A549 (cell line): Measurements from ENCODE around the gene ATXN7L1. TPM values are rescaled to one million over a fixed set of nuclear protein-coding genes. Genes with fewer than 3 reads are reported as not detected.

Experiments
- ATAC-seq, 2 experiments: fragments of 200-7000 bp in 1 of 2; fragments of >200 bp in 1 of 2; cut with Nextera tagmentation in 1 of 2; cut with Tn5 transposase in 1 of 2; 3 replicates each; pipeline versions ENCODE4 v1.8.0 to v1.9.1; 2018 to 2020; ENCODE audit warnings: mild to moderate bottlenecking in 1 of 2, moderate library complexity in 1 of 2
- CTCF ChIA-PET: fragments of 300-600 bp; sonication (Branson Sonifier 250); formaldehyde crosslinking; extraction: SDS; loops from one replicate; lab custom pipeline; 2021; ENCODE audit warnings: antibody characterized with exemption, inconsistent platforms; lab: Yijun Ruan, JAX
- POLR2A ChIA-PET: fragments of 350-600 bp; formaldehyde crosslinking; extraction: SDS; loops from one replicate; lab custom pipeline; 2021; ENCODE audit warnings: antibody characterized with exemption, inconsistent platforms; lab: Yijun Ruan, JAX
- DNase-seq, 2 experiments: peaks; one replicate each; pipeline versions ENCODE4 v3.0.0 to v3.0.0-alpha.2; 2011 to 2016; ENCODE audit warnings: low read depth in 1 of 2, low spot score in 1 of 2
- FAIRE-seq: peaks from 2 replicates; lab custom pipeline; 2011; peaks lifted over from hg19 to GRCh38; lab: Jason Lieb, UNC
- H3K27ac ChIP-seq, 2 experiments: fragments of >200 bp; sonication (Bioruptor Twin); formaldehyde crosslinking; 3 replicates each; pipeline ENCODE4 v1.5.1; 2016 to 2017
- H3K4me1 ChIP-seq: fragments of >200 bp; sonication (Bioruptor Twin); formaldehyde crosslinking; 3 replicates; pipeline ENCODE4 v1.6.1; 2016
- H3K4me2 ChIP-seq: fragments of >200 bp; sonication (Bioruptor Twin); formaldehyde crosslinking; 3 replicates; pipeline ENCODE4 v1.6.1; 2016
- H3K4me3 ChIP-seq: fragments of >200 bp; sonication (Bioruptor Twin); formaldehyde crosslinking; 3 replicates; pipeline ENCODE4 v1.5.1; 2016
- H3K9me3 ChIP-seq: fragments of >200 bp; sonication (Bioruptor Twin); formaldehyde crosslinking; 3 replicates; pipeline ENCODE4 v1.6.1; 2016
- CBX2 ChIP-seq: fragments of 200-600 bp; sonication (generic); IDR thresholded peaks from 2 replicates; pipeline ENCODE4 v1.6.1; 2016; ENCODE audit warnings: low read depth, mild to moderate bottlenecking, borderline replicate concordance
- CBX8 ChIP-seq: fragments of 200-600 bp; sonication (generic); IDR thresholded peaks from 2 replicates; pipeline ENCODE4 v1.6.1; 2016
- CHD2 ChIP-seq: fragments of 150-350 bp; IDR thresholded peaks from 2 replicates; pipeline ENCODE4 v1.6.1; 2014; ENCODE audit warnings: low read length; ENCODE audit not compliant: partially characterized antibody
- EHF ChIP-seq: fragments of 250-450 bp; sonication (Bioruptor Pico); IDR thresholded peaks from 2 replicates; pipeline ENCODE4 v1.5.0; 2020; ENCODE audit warnings: mild to moderate bottlenecking
- EP300 ChIP-seq, 2 experiments: fragments of >200 bp; sonication (Bioruptor Twin); formaldehyde crosslinking; IDR thresholded peaks; 2 replicates in 1 of 2; 3 replicates in 1 of 2; pipeline ENCODE4 v1.6.1; 2016 to 2017
- ESRRA ChIP-seq: fragments of 150-350 bp; IDR thresholded peaks from 2 replicates; pipeline ENCODE4 v1.6.1; 2014; ENCODE audit warnings: mild to moderate bottlenecking, low read length, borderline replicate concordance
- FOXS1 ChIP-seq: fragments of 250-450 bp; sonication (Bioruptor Pico); IDR thresholded peaks from 2 replicates; pipeline ENCODE4 v1.5.0; 2020; ENCODE audit warnings: mild to moderate bottlenecking, moderate library complexity
- GATA3 ChIP-seq: IDR thresholded peaks from 2 replicates; pipeline ENCODE4 v1.6.1; 2012; ENCODE audit warnings: borderline replicate concordance
- HEYL ChIP-seq: fragments of 250-450 bp; sonication (Bioruptor Pico); IDR thresholded peaks from 2 replicates; pipeline ENCODE4 v1.8.0; 2021; ENCODE audit warnings: mild to moderate bottlenecking, moderate library complexity
- HOXA7 ChIP-seq: fragments of 250-450 bp; sonication (Bioruptor Pico); IDR thresholded peaks from 2 replicates; pipeline ENCODE4 v1.5.0; 2020; ENCODE audit warnings: mild to moderate bottlenecking, moderate library complexity
- JUN ChIP-seq, 2 experiments: fragments of >200 bp; sonication (Bioruptor Twin); formaldehyde crosslinking; IDR thresholded peaks; 2 replicates in 1 of 2; 3 replicates in 1 of 2; pipeline ENCODE4 v1.6.1; 2016 to 2017
- JUNB ChIP-seq: fragments of >200 bp; sonication (Bioruptor Twin); formaldehyde crosslinking; IDR thresholded peaks from 2 replicates; pipeline ENCODE4 v1.6.1; 2016
- KDM1A ChIP-seq: fragments of 200-600 bp; sonication (generic); IDR thresholded peaks from 2 replicates; pipeline ENCODE4 v1.6.1; 2016; ENCODE audit warnings: low read depth, mild to moderate bottlenecking
- NR3C1 ChIP-seq: fragments of >200 bp; sonication (Bioruptor Twin); formaldehyde crosslinking; IDR thresholded peaks from 3 replicates; pipeline ENCODE4 v1.6.1; 2017
- POLR2AphosphoS2 ChIP-seq: conservative IDR thresholded peaks from 2 replicates; pipeline ENCODE4 v1.6.1; 2012; ENCODE audit warnings: low read length, improper control_type of control experiment, inconsistent platforms
- RNF2 ChIP-seq: fragments of 200-600 bp; sonication (generic); IDR thresholded peaks from 2 replicates; pipeline ENCODE4 v1.6.1; 2016; ENCODE audit warnings: low read depth, mild to moderate bottlenecking, antibody characterized with exemption, moderate library complexity, borderline replicate concordance
- SMC3 ChIP-seq: fragments of >200 bp; sonication (Bioruptor Twin); formaldehyde crosslinking; IDR thresholded peaks from 3 replicates; pipeline ENCODE4 v1.6.1; 2018; ENCODE audit warnings: inconsistent platforms
- SREBF2 ChIP-seq: fragments of 450-650 bp; IDR thresholded peaks from 2 replicates; pipeline ENCODE4 v1.6.1; 2014; ENCODE audit warnings: mild to moderate bottlenecking, moderate library complexity
- TFCP2L1 ChIP-seq: fragments of 250-450 bp; sonication (Bioruptor Pico); IDR thresholded peaks from 2 replicates; pipeline ENCODE4 v1.5.0; 2021; ENCODE audit warnings: mild to moderate bottlenecking
- ZFP36 ChIP-seq: fragments of 450-650 bp; IDR thresholded peaks from 2 replicates; pipeline ENCODE4 v1.6.1; 2014; ENCODE audit warnings: borderline replicate concordance; ENCODE audit not compliant: partially characterized antibody
- WGBS: methylation state at CpG from one replicate; pipeline ENCODE4 v1.1.6; 2017; ENCODE audit errors: missing lambda C conversion rate; 5-methylcytosine and 5-hydroxymethylcytosine counted together
- polyA plus RNA-seq, 4 experiments: library from polyadenylated mRNA; depleted of rRNA in 3 of 4; stranded (reverse); fragments of >200 nt; fragmentation: RNase III in 1 of 4; extraction: RNeasy Plus Mini Kit Qiagen cat#74134 plus additional on column Dnase treatment in 1 of 4; gene quantifications; 2 replicates in 3 of 4; 3 replicates in 1 of 4; pipeline ENCODE4 v1.2.3, GENCODE V29; 2011 to 2017
- TF ChIP-seq, protein P1 (sequence below): fragments of 450-650 bp; IDR thresholded peaks from 2 replicates; pipeline ENCODE4 v1.6.1; 2014; ENCODE audit warnings: antibody characterized with exemption
- TF ChIP-seq, protein P2 (sequence below): IDR thresholded peaks from 2 replicates; pipeline ENCODE4 v1.6.1; 2012
- TF ChIP-seq, protein P3 (sequence below): fragments of 150-350 bp; IDR thresholded peaks from 2 replicates; pipeline ENCODE4 v1.6.1; 2014; ENCODE audit warnings: low read depth, mild to moderate bottlenecking, low read length
- TF ChIP-seq, protein P4 (sequence below): fragments of >200 bp; sonication (Bioruptor Twin); formaldehyde crosslinking; IDR thresholded peaks from 3 replicates; pipeline ENCODE4 v1.5.1; 2016
- TF ChIP-seq, protein P5 (sequence below): fragments of 250-450 bp; sonication (Bioruptor Pico); IDR thresholded peaks from 2 replicates; pipeline ENCODE4 v1.5.0; 2020; ENCODE audit warnings: low read depth, mild to moderate bottlenecking, moderate library complexity

The ATXN7L1 gene
- polyA plus RNA-seq, 2 of the 4 experiments (the other 2 are of a cell fraction) = 4.5 to 5.7 TPM

DNA sequence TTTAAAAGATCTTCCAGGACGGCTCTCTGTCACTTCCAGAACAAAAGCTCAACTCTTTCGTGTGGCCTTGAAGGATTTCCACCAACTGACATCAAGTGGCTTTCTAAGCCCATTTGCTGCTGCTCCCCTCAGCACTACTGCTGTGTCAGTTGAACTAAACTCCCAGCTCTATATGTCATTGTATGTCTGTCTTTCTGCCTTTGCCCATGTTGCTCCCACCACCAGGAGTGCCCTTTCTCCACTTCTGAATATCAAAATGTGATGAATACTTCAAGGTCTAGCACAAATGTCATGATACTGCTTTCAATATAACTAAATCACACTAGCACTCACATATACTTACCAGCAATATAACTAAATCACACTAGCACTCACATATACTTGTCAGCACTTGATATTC, 138.3 kb downstream of the ATXN7L1 start:
- H3K27ac ChIP-seq = no peak overlapping the region
- POLR2A ChIA-PET = no interaction called here
- no peak overlapping the region for H3K4me3 ChIP-seq
- H3K4me1 ChIP-seq = peaks cover 5% of the 10 kb centered on the region; the same call in 1 of the 3 replicates
- H3K4me2 ChIP-seq = no peak overlapping the region
- DNase-seq = no peak
- TF ChIP-seq EHF (CRISPR knock-in tag) = no peak
- TF ChIP-seq CBX8 = no peak
- TF ChIP-seq RNF2 = no peak
- no peak for TF ChIP-seq HOXA7 (CRISPR knock-in tag)
- no peak for TF ChIP-seq FOXS1 (CRISPR knock-in tag)
- TF ChIP-seq GATA3 = no peak
- no peak for TF ChIP-seq ZFP36
- TF ChIP-seq, all 56 proteins: peak for 0
- no peak for ATAC-seq
- no peaks in the 10 kb centered on the region for H3K9me3 ChIP-seq
- 79% methylated on average over 2 of the region's 2 CpGs for WGBS
- CTCF ChIA-PET = interaction anchor here (1.3 to 2.7 kb wide), 2 partner anchors 23 to 305 kb away, joined by 4 to 10 read pairs; no protein-coding TSS in a partner anchor
- no peak for FAIRE-seq

- TF ChIP-seq, protein P1, sequence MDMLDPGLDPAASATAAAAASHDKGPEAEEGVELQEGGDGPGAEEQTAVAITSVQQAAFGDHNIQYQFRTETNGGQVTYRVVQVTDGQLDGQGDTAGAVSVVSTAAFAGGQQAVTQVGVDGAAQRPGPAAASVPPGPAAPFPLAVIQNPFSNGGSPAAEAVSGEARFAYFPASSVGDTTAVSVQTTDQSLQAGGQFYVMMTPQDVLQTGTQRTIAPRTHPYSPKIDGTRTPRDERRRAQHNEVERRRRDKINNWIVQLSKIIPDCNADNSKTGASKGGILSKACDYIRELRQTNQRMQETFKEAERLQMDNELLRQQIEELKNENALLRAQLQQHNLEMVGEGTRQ = no peak
- TF ChIP-seq HEYL (CRISPR knock-in tag) (no peak), JUN (IDR thresholded peaks at IDR 0.05) (no peak), CBX2 (no peak), ESRRA (no peak), SREBF2 (no peak), CHD2 (no peak), TFCP2L1 (CRISPR knock-in tag) (no peak), EP300 (IDR thresholded peaks at IDR 0.05) (no peak)
- TF ChIP-seq, protein P2, sequence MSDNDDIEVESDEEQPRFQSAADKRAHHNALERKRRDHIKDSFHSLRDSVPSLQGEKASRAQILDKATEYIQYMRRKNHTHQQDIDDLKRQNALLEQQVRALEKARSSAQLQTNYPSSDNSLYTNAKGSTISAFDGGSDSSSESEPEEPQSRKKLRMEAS = no peak
Observed at GRCh38 chr7:105734233-105734632, 142.2 kb downstream of the ATXN7L1 start.

GRCh38 chr7:105731042-105731441, 145.4 kb downstream of the ATXN7L1 start:
- Histone ChIP-seq H3K9me3 (no peaks in the 10 kb centered on the region), H3K4me3 (no peak overlapping the region), H3K4me2 (no peak overlapping the region), H3K4me1 (no peaks in the 10 kb centered on the region), H3K27ac (no peak overlapping the region)
- POLR2A ChIA-PET = no interaction called here
- no peak for FAIRE-seq
- TF ChIP-seq GATA3 (no peak), JUNB (no peak), KDM1A (no peak), FOXS1 (CRISPR knock-in tag) (no peak), NR3C1 (no peak), SMC3 (no peak), SREBF2 (no peak), POLR2AphosphoS2 (no peak), TFCP2L1 (CRISPR knock-in tag) (no peak)
- TF ChIP-seq, protein P3, sequence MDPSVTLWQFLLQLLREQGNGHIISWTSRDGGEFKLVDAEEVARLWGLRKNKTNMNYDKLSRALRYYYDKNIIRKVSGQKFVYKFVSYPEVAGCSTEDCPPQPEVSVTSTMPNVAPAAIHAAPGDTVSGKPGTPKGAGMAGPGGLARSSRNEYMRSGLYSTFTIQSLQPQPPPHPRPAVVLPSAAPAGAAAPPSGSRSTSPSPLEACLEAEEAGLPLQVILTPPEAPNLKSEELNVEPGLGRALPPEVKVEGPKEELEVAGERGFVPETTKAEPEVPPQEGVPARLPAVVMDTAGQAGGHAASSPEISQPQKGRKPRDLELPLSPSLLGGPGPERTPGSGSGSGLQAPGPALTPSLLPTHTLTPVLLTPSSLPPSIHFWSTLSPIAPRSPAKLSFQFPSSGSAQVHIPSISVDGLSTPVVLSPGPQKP = no peak
- TF ChIP-seq, protein P4, sequence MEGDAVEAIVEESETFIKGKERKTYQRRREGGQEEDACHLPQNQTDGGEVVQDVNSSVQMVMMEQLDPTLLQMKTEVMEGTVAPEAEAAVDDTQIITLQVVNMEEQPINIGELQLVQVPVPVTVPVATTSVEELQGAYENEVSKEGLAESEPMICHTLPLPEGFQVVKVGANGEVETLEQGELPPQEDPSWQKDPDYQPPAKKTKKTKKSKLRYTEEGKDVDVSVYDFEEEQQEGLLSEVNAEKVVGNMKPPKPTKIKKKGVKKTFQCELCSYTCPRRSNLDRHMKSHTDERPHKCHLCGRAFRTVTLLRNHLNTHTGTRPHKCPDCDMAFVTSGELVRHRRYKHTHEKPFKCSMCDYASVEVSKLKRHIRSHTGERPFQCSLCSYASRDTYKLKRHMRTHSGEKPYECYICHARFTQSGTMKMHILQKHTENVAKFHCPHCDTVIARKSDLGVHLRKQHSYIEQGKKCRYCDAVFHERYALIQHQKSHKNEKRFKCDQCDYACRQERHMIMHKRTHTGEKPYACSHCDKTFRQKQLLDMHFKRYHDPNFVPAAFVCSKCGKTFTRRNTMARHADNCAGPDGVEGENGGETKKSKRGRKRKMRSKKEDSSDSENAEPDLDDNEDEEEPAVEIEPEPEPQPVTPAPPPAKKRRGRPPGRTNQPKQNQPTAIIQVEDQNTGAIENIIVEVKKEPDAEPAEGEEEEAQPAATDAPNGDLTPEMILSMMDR = no peak
- TF ChIP-seq, protein P5, sequence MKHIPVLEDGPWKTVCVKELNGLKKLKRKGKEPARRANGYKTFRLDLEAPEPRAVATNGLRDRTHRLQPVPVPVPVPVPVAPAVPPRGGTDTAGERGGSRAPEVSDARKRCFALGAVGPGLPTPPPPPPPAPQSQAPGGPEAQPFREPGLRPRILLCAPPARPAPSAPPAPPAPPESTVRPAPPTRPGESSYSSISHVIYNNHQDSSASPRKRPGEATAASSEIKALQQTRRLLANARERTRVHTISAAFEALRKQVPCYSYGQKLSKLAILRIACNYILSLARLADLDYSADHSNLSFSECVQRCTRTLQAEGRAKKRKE (CRISPR knock-in tag) = no peak
- 78% methylated on average over 3 of the region's 3 CpGs for WGBS
- DNase-seq = no peak
- CTCF ChIA-PET = interaction anchor here (0.7 to 1.3 kb wide), 2 partner anchors 11 to 304 kb away, joined by 3 read pairs; no protein-coding TSS in a partner anchor
- ATAC-seq = no peak

More at GRCh38 chr7:105734233-105734632, 142.2 kb downstream of the ATXN7L1 start:
- H3K27ac ChIP-seq = no peak overlapping the region
- CTCF ChIA-PET = interaction anchor here (0.6 to 1.2 kb wide), 6 partner anchors 9 to 353 kb away, joined by 3 to 4 read pairs (median 3); no protein-coding TSS in a partner anchor
- 63% methylated on average over 6 of the region's 6 CpGs for WGBS
- ATAC-seq (no peak), DNase-seq (no peak), FAIRE-seq (no peak)
- no peak overlapping the region for H3K4me2 ChIP-seq
- POLR2A ChIA-PET = no interaction called here
- H3K4me1 ChIP-seq = no peaks in the 10 kb centered on the region
- H3K4me3 ChIP-seq = no peak overlapping the region
- no peaks in the 10 kb centered on the region for H3K9me3 ChIP-seq
